ENCODE data around the gene COPS2.

- TF ChIP-seq, protein P1, sequence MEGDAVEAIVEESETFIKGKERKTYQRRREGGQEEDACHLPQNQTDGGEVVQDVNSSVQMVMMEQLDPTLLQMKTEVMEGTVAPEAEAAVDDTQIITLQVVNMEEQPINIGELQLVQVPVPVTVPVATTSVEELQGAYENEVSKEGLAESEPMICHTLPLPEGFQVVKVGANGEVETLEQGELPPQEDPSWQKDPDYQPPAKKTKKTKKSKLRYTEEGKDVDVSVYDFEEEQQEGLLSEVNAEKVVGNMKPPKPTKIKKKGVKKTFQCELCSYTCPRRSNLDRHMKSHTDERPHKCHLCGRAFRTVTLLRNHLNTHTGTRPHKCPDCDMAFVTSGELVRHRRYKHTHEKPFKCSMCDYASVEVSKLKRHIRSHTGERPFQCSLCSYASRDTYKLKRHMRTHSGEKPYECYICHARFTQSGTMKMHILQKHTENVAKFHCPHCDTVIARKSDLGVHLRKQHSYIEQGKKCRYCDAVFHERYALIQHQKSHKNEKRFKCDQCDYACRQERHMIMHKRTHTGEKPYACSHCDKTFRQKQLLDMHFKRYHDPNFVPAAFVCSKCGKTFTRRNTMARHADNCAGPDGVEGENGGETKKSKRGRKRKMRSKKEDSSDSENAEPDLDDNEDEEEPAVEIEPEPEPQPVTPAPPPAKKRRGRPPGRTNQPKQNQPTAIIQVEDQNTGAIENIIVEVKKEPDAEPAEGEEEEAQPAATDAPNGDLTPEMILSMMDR (IDR thresholded peaks at IDR 0.05; ENCODE audit: insufficient read depth, low read length): no peak
- TF ChIP-seq REST (IDR thresholded peaks at IDR 0.05; ENCODE audit: insufficient replicate concordance, low read depth): no peak
These were observed 33.5 kb upstream of the COPS2 start for GRCh38 chr15:49188933-49189332.
